HEK293 (cell line): ENCODE measurements around the gene HOXB1.

ENCODE experiments used
- GFI1B ChIP-seq: fragments of 450-650 bp; formaldehyde crosslinking; IDR thresholded peaks from 2 replicates; pipeline ENCODE4 v1.5.1; 2016; ENCODE audit warnings: missing biosample characterization, missing genetic modification characterization
- GLI4 ChIP-seq: fragments of 450-650 bp; formaldehyde crosslinking; IDR thresholded peaks from 2 replicates; pipeline ENCODE4 v1.5.1; 2016; ENCODE audit warnings: missing biosample characterization, missing genetic modification characterization
- GLIS1 ChIP-seq: fragments of 450-650 bp; formaldehyde crosslinking; IDR thresholded peaks from 2 replicates; pipeline ENCODE4 v1.5.1; 2016; ENCODE audit warnings: missing biosample characterization, missing genetic modification characterization
- HOXC10 ChIP-seq: sonication (generic); formaldehyde crosslinking; IDR thresholded peaks from 2 replicates; pipeline ENCODE4 v1.8.1; 2023; ENCODE audit warnings: mild to moderate bottlenecking, missing genetic modification reagents
- IKZF3 ChIP-seq: fragments of 450-650 bp; IDR thresholded peaks from 2 replicates; pipeline ENCODE4 v1.5.0; 2018; ENCODE audit warnings: missing biosample characterization, mild to moderate bottlenecking, missing genetic modification characterization, moderate library complexity
- KLF1 ChIP-seq: fragments of 450-650 bp; formaldehyde crosslinking; IDR thresholded peaks from 2 replicates; pipeline ENCODE4 v1.5.1; 2016; ENCODE audit warnings: missing biosample characterization, missing genetic modification characterization
- MEIS1 ChIP-seq: sonication (generic); formaldehyde crosslinking; IDR thresholded peaks from 2 replicates; pipeline ENCODE4 v1.8.1; 2022; ENCODE audit warnings: missing genetic modification reagents, mild to moderate bottlenecking, borderline replicate concordance
- TRIM28 ChIP-seq: IDR thresholded peaks from 2 replicates; pipeline ENCODE4 v1.6.1; 2011; ENCODE audit warnings: low read length, control low read depth, borderline replicate concordance
- YY1 ChIP-seq: fragments of 450-650 bp; formaldehyde crosslinking; IDR thresholded peaks from 2 replicates; pipeline ENCODE4 v1.5.1; 2018; ENCODE audit warnings: missing biosample characterization, missing genetic modification characterization
- ZBTB21 ChIP-seq: fragments of 450-650 bp; formaldehyde crosslinking; IDR thresholded peaks from 2 replicates; pipeline ENCODE4 v1.5.1; 2017; ENCODE audit warnings: missing biosample characterization, missing genetic modification characterization
- ZBTB8A ChIP-seq: fragments of 450-650 bp; formaldehyde crosslinking; IDR thresholded peaks from 2 replicates; pipeline ENCODE4 v1.5.1; 2016; ENCODE audit warnings: missing biosample characterization, missing genetic modification characterization
- ZIC2 ChIP-seq: fragments of 450-650 bp; formaldehyde crosslinking; IDR thresholded peaks from 2 replicates; pipeline ENCODE4 v1.5.1; 2016; ENCODE audit warnings: missing biosample characterization, missing genetic modification characterization
- ZNF10 ChIP-seq: fragments of 450-650 bp; formaldehyde crosslinking; IDR thresholded peaks from 2 replicates; pipeline ENCODE4 v1.5.1; 2017; ENCODE audit warnings: missing biosample characterization, missing genetic modification characterization
- ZNF132 ChIP-seq: fragments of 450-650 bp; formaldehyde crosslinking; IDR thresholded peaks from 2 replicates; pipeline ENCODE4 v1.5.1; 2017; ENCODE audit warnings: missing biosample characterization, missing genetic modification characterization, borderline replicate concordance
- ZNF140 ChIP-seq: fragments of 450-650 bp; formaldehyde crosslinking; IDR thresholded peaks from 2 replicates; pipeline ENCODE4 v1.5.1; 2016; ENCODE audit warnings: missing biosample characterization, missing genetic modification characterization
- ZNF311 ChIP-seq: fragments of 450-650 bp; formaldehyde crosslinking; IDR thresholded peaks from 2 replicates; pipeline ENCODE4 v1.5.1; 2017; ENCODE audit warnings: missing biosample characterization, missing genetic modification characterization, borderline replicate concordance
- ZNF324 ChIP-seq: fragments of 450-650 bp; formaldehyde crosslinking; IDR thresholded peaks from 2 replicates; pipeline ENCODE4 v1.5.1; 2016; ENCODE audit warnings: missing biosample characterization, missing genetic modification characterization
- ZNF335 ChIP-seq: fragments of 450-650 bp; formaldehyde crosslinking; conservative IDR thresholded peaks from 2 replicates; pipeline ENCODE4 v1.5.1; 2016; ENCODE audit warnings: missing biosample characterization, missing genetic modification characterization
- ZNF341 ChIP-seq: fragments of 450-650 bp; formaldehyde crosslinking; IDR thresholded peaks from 2 replicates; pipeline ENCODE4; 2016; ENCODE audit warnings: low read depth, missing biosample characterization, missing genetic modification characterization
- ZNF354C ChIP-seq: fragments of 450-650 bp; formaldehyde crosslinking; IDR thresholded peaks from 2 replicates; pipeline ENCODE4 v1.5.1; 2016; ENCODE audit warnings: missing biosample characterization, missing genetic modification characterization, low read depth, borderline replicate concordance
- ZNF48 ChIP-seq: fragments of 450-650 bp; formaldehyde crosslinking; IDR thresholded peaks from 2 replicates; pipeline ENCODE4 v1.5.1; 2016; ENCODE audit warnings: missing biosample characterization, missing genetic modification characterization
- ZNF530 ChIP-seq: fragments of 450-650 bp; formaldehyde crosslinking; IDR thresholded peaks from 2 replicates; pipeline ENCODE4 v1.5.1; 2016; ENCODE audit warnings: low read depth, missing biosample characterization, missing genetic modification characterization
- ZNF548 ChIP-seq: fragments of 450-650 bp; formaldehyde crosslinking; IDR thresholded peaks from 2 replicates; pipeline ENCODE4 v1.5.1; 2016; ENCODE audit warnings: missing biosample characterization, missing genetic modification characterization
- ZNF558 ChIP-seq: fragments of 450-650 bp; formaldehyde crosslinking; IDR thresholded peaks from 2 replicates; pipeline ENCODE4 v1.5.1; 2016; ENCODE audit warnings: missing biosample characterization, missing genetic modification characterization
- ZNF560 ChIP-seq: fragments of 450-650 bp; formaldehyde crosslinking; IDR thresholded peaks from 2 replicates; pipeline ENCODE4 v1.5.1; 2017; ENCODE audit warnings: missing biosample characterization, missing genetic modification characterization, borderline replicate concordance
- ZNF660 ChIP-seq: fragments of 450-650 bp; IDR thresholded peaks from 2 replicates; pipeline ENCODE4 v1.5.1; 2018; ENCODE audit warnings: missing biosample characterization, mild to moderate bottlenecking, missing genetic modification characterization
- ZNF664 ChIP-seq: fragments of 450-650 bp; formaldehyde crosslinking; IDR thresholded peaks from 2 replicates; pipeline ENCODE4 v1.5.1; 2016; ENCODE audit warnings: missing biosample characterization, missing genetic modification characterization
- ZNF670 ChIP-seq: fragments of 450-650 bp; formaldehyde crosslinking; IDR thresholded peaks from 2 replicates; pipeline ENCODE4 v1.5.1; 2016; ENCODE audit warnings: missing biosample characterization, missing genetic modification characterization, low read depth
- ZNF747 ChIP-seq: fragments of 450-650 bp; formaldehyde crosslinking; IDR thresholded peaks from 2 replicates; pipeline ENCODE4 v1.5.1; 2016; ENCODE audit warnings: missing biosample characterization, missing genetic modification characterization
- ZNF76 ChIP-seq: fragments of 450-650 bp; formaldehyde crosslinking; IDR thresholded peaks from 2 replicates; pipeline ENCODE4; 2016; ENCODE audit warnings: low read depth, missing biosample characterization, missing genetic modification characterization, borderline replicate concordance
- ZNF843 ChIP-seq: fragments of 450-650 bp; formaldehyde crosslinking; IDR thresholded peaks from 2 replicates; pipeline ENCODE4 v1.5.1; 2016; ENCODE audit warnings: missing biosample characterization, missing genetic modification characterization
- ZSCAN23 ChIP-seq: fragments of 450-650 bp; formaldehyde crosslinking; IDR thresholded peaks from 2 replicates; pipeline ENCODE4 v1.5.1; 2016; ENCODE audit warnings: missing biosample characterization, missing genetic modification characterization
- TF ChIP-seq, protein P1 (sequence below): fragments of 450-650 bp; formaldehyde crosslinking; IDR thresholded peaks from 2 replicates; pipeline ENCODE4; 2016; ENCODE audit warnings: missing biosample characterization, missing genetic modification characterization
- TF ChIP-seq, protein P2 (sequence below): fragments of 450-650 bp; formaldehyde crosslinking; IDR thresholded peaks from 2 replicates; pipeline ENCODE4 v1.5.1; 2016; ENCODE audit warnings: missing biosample characterization, missing genetic modification characterization
- TF ChIP-seq, protein P3 (sequence below): fragments of 450-650 bp; formaldehyde crosslinking; IDR thresholded peaks from 2 replicates; pipeline ENCODE4 v1.5.1; 2016; ENCODE audit warnings: missing biosample characterization, missing genetic modification characterization
- TF ChIP-seq, protein P4 (sequence below): fragments of 450-650 bp; formaldehyde crosslinking; IDR thresholded peaks from 2 replicates; pipeline ENCODE4 v1.5.1; 2016; ENCODE audit warnings: missing biosample characterization, missing genetic modification characterization, borderline replicate concordance

The HOXB1 gene

DNA sequence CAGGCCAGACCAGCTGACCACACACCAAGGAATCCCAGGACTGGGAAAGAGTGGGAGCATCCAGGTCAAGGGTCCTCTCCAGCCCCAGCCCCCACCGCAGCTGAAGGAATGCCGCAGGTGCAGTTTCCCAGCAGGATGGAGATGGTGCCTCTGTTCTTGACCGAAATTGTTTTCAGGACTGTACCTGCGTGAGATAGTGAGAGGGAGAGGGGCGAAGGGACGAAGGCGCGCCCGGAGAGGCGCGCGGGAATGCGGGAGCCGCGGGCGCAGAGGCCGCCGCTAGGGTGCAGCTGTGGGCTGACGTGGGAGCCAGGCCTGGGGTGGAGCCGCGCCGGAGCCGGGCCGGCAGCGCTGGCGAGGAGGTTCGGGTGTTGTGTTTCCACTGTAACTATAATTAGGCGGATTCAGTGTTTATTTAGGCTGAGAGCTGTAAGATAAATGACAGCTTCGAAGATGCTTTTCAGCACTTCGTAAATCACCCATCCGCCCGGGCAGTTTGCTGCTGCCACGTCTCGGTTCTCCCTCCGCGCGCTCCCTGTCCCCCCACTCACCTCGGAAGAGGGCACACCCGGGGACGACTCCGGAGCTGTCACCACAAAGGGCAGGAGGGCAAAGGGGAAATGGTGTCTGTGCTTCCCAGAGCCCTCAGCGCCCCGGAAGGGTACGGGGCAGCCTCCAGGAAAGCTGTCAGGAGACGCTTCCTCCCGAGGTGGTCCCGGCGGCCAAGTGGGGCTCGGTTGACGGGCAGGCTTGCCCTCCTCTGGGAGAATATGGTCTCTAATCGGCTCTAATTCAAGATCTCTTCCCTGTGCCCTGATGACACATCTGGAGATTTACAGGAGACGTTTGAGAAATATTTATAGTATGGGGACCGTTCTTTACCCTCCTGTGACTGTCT, 38.2 kb downstream of the HOXB1 start (continued):
- TF ChIP-seq, protein P1, sequence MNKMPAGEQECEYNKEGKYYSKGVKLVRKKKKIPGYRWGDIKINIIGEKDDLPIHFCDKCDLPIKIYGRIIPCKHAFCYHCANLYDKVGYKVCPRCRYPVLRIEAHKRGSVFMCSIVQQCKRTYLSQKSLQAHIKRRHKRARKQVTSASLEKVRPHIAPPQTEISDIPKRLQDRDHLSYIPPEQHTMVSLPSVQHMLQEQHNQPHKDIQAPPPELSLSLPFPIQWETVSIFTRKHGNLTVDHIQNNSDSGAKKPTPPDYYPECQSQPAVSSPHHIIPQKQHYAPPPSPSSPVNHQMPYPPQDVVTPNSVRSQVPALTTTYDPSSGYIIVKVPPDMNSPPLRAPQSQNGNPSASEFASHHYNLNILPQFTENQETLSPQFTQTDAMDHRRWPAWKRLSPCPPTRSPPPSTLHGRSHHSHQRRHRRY (tag by site-specific recombination), result peak; percentile 58; the same call in 1 of the 2 replicates
- TF ChIP-seq ZNF341 (peak; percentile 80), ZNF76 (tag by site-specific recombination) (peak; percentile 75), ZNF311 (tag by site-specific recombination) (no peak), ZNF843 (peak; percentile 99), ZSCAN23 (peak; percentile 94), ZNF670 (tag by site-specific recombination) (no peak), GFI1B (tag by site-specific recombination) (peak; percentile 96), ZNF530 (tag by site-specific recombination) (no peak), GLIS1 (tag by site-specific recombination) (peak; percentile 89), TRIM28 (0 out of 2 replicates have a peak, but pooled peaks have one; percentile 23), GLI4 (tag by site-specific recombination) (no peak; the same call in 1 of the 2 replicates), ZNF664 (tag by site-specific recombination) (0 out of 2 replicates have a peak, but pooled peaks have one; percentile 58), YY1 (peak; percentile 64; the same call in 1 of the 2 replicates), ZBTB21 (tag by site-specific recombination) (peak; percentile 53; the same call in 1 of the 2 replicates), HOXC10 (CRISPR knock-in tag) (0 out of 2 replicates have a peak, but pooled peaks have one; percentile 39), ZNF335 (tag by site-specific recombination) (peak; percentile 76), ZNF747 (tag by site-specific recombination) (no peak), ZNF132 (tag by site-specific recombination) (no peak), ZNF10 (tag by site-specific recombination) (peak; percentile 72), ZNF548 (tag by site-specific recombination) (peak; percentile 13; the same call in 1 of the 2 replicates), ZNF324 (tag by site-specific recombination) (peak; percentile 94; the same call in 1 of the 2 replicates), MEIS1 (peak; percentile 79; the same call in 1 of the 2 replicates), ZNF140 (tag by site-specific recombination) (no peak), ZNF660 (peak; percentile 88), KLF1 (tag by site-specific recombination) (peak; percentile 97), ZIC2 (tag by site-specific recombination) (peak; percentile 30; the same call in 1 of the 2 replicates), ZNF354C (tag by site-specific recombination) (no peak), ZBTB8A (tag by site-specific recombination) (peak; percentile 94), ZNF48 (tag by site-specific recombination) (no peak), ZNF560 (tag by site-specific recombination) (no peak), ZNF558 (tag by site-specific recombination) (peak; percentile 45; the same call in 1 of the 2 replicates), IKZF3 (tag by site-specific recombination) (peak; percentile 92)
- TF ChIP-seq, protein P2, sequence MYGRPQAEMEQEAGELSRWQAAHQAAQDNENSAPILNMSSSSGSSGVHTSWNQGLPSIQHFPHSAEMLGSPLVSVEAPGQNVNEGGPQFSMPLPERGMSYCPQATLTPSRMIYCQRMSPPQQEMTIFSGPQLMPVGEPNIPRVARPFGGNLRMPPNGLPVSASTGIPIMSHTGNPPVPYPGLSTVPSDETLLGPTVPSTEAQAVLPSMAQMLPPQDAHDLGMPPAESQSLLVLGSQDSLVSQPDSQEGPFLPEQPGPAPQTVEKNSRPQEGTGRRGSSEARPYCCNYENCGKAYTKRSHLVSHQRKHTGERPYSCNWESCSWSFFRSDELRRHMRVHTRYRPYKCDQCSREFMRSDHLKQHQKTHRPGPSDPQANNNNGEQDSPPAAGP (tag by site-specific recombination), result peak; percentile 100
- TF ChIP-seq, protein P3, sequence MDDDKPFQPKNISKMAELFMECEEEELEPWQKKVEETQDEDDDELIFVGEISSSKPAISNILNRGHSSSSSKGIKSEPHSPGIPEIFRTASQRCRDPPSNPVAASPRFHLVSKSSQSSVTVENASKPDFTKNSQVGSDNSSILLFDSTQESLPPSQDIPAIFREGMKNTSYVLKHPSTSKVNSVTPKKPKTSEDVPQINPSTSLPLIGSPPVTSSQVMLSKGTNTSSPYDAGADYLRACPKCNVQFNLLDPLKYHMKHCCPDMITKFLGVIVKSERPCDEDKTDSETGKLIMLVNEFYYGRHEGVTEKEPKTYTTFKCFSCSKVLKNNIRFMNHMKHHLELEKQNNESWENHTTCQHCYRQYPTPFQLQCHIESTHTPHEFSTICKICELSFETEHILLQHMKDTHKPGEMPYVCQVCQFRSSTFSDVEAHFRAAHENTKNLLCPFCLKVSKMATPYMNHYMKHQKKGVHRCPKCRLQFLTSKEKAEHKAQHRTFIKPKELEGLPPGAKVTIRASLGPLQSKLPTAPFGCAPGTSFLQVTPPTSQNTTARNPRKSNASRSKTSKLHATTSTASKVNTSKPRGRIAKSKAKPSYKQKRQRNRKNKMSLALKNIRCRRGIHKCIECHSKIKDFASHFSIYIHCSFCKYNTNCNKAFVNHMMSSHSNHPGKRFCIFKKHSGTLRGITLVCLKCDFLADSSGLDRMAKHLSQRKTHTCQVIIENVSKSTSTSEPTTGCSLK (tag by site-specific recombination), result no peak
- TF ChIP-seq, protein P4, sequence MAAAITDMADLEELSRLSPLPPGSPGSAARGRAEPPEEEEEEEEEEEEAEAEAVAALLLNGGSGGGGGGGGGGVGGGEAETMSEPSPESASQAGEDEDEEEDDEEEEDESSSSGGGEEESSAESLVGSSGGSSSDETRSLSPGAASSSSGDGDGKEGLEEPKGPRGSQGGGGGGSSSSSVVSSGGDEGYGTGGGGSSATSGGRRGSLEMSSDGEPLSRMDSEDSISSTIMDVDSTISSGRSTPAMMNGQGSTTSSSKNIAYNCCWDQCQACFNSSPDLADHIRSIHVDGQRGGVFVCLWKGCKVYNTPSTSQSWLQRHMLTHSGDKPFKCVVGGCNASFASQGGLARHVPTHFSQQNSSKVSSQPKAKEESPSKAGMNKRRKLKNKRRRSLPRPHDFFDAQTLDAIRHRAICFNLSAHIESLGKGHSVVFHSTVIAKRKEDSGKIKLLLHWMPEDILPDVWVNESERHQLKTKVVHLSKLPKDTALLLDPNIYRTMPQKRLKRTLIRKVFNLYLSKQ (tag by site-specific recombination), result no peak
